SU-DHL-6 (cell line): ENCODE measurements around the gene HECTD2.
"Not testable (repeated sequence)": the region's sequence is repeated elsewhere in the genome, so short reads cannot be mapped to it uniquely, and the experiment has no call there.

Source experiments
- H2AFZ ChIP-seq: fragments of 200-600 bp; sonication (generic); 2 replicates; pipeline ENCODE4 v1.6.1; 2014; ENCODE audit warnings: low read depth, mild to moderate bottlenecking, moderate library complexity, mixed read lengths, antibody characterized with exemption, low read length; ENCODE audit not compliant: severe bottlenecking
- H3F3A ChIP-seq: fragments of 200-600 bp; shearing (Covaris generic); 2 replicates; pipeline ENCODE4 v1.6.0; 2016; ENCODE audit warnings: antibody characterized with exemption, mild to moderate bottlenecking; ENCODE audit not compliant: insufficient read depth
- H3K27ac ChIP-seq: fragments of 200-600 bp; sonication (generic); 2 replicates; pipeline ENCODE4 v1.5.1; 2016; ENCODE audit warnings: low read depth, mild to moderate bottlenecking, low read length, moderate library complexity, mixed read lengths
- H3K27me3 ChIP-seq: fragments of 200-600 bp; sonication (generic), shearing (Covaris generic); 2 replicates; pipeline ENCODE4 v1.6.0; 2014; ENCODE audit warnings: mild to moderate bottlenecking, low read length
- H3K36me3 ChIP-seq: fragments of 200-600 bp; sonication (generic); 2 replicates; pipeline ENCODE4 v1.6.1; 2014; ENCODE audit warnings: mild to moderate bottlenecking, low read length, mixed read lengths
- H3K4me2 ChIP-seq: fragments of 300-600, 200-600 bp; shearing (Covaris generic), sonication (generic); 2 replicates; pipeline ENCODE4 v1.6.0; 2014; ENCODE audit warnings: low read length, low read depth, mild to moderate bottlenecking; ENCODE audit not compliant: poor library complexity, severe bottlenecking
- H3K4me3 ChIP-seq: fragments of 200-600 bp; sonication (generic); 2 replicates; pipeline ENCODE4 v1.5.1; 2014; ENCODE audit warnings: antibody characterized with exemption, low read length, mild to moderate bottlenecking, mixed read lengths; ENCODE audit not compliant: insufficient read depth, poor library complexity, severe bottlenecking
- H3K79me2 ChIP-seq: fragments of 200-600 bp; sonication (generic); 2 replicates; pipeline ENCODE4 v1.6.1; 2014; ENCODE audit warnings: mild to moderate bottlenecking, low read length, moderate library complexity; ENCODE audit not compliant: insufficient read depth
- H3K9ac ChIP-seq: fragments of 200-600 bp; sonication (generic); 2 replicates; pipeline ENCODE4 v1.7.0; 2014; ENCODE audit warnings: mild to moderate bottlenecking, low read length
- H3K9me2 ChIP-seq: fragments of 200-600 bp; sonication (generic); replicated peaks from 2 replicates; pipeline ENCODE4 v1.6.1; 2014; ENCODE audit warnings: low read length; ENCODE audit not compliant: insufficient read depth
- H3K9me3 ChIP-seq: fragments of 200-600 bp; sonication (generic); 2 replicates; pipeline ENCODE4 v1.6.1; 2014; ENCODE audit warnings: low read length, mixed read lengths; ENCODE audit not compliant: insufficient read depth
- H4K20me1 ChIP-seq: fragments of 200-600 bp; sonication (generic); 2 replicates; pipeline ENCODE4 v1.6.1; 2014; ENCODE audit warnings: low read depth, mild to moderate bottlenecking, antibody characterized with exemption, low read length, moderate library complexity, mixed read lengths
- CTCF ChIP-seq: fragments of 200-600 bp; sonication (generic); IDR thresholded peaks from one replicate; pipeline ENCODE4 v1.5.1; 2017; ENCODE audit warnings: antibody characterized with exemption, mild to moderate bottlenecking, low read length, moderate library complexity; ENCODE audit not compliant: insufficient read depth, poor library complexity, severe bottlenecking
- EZH2phosphoT487 ChIP-seq: fragments of 200-600 bp; sonication (generic), shearing (Covaris generic); conservative IDR thresholded peaks from 2 replicates; pipeline ENCODE4 v1.6.1; 2018; ENCODE audit warnings: mild to moderate bottlenecking, antibody characterized with exemption, low read length, moderate library complexity, mixed read lengths

HECTD2 gene

GRCh38 chr10:91369978-91370589 is 40.1 kb upstream of the HECTD2 start:
- not testable (repeated sequence) for H3K27ac ChIP-seq, H3K4me3 ChIP-seq, H3K79me2 ChIP-seq, H3K27me3 ChIP-seq, H2AFZ ChIP-seq, H4K20me1 ChIP-seq, H3K9me3 ChIP-seq, H3K9ac ChIP-seq, H3F3A ChIP-seq, H3K36me3 ChIP-seq, H3K9me2 ChIP-seq, H3K4me2 ChIP-seq
- TF ChIP-seq CTCF, result peak; percentile 14

GRCh38 chr10:91374052-91374451 is 36.1 kb upstream of the HECTD2 start:
- H3K9me3 ChIP-seq, result peaks cover 6% of the 10 kb centered on the region; the same call in 1 of the 2 replicates
- 0 out of 2 replicates have a peak, but pooled peaks cover 3% of the 10 kb centered on the region for H3K36me3 ChIP-seq
- H3F3A ChIP-seq, result no peaks in the 10 kb centered on the region
- H3K27me3 ChIP-seq, result no peaks in the 10 kb centered on the region
- no peak overlapping the region for H2AFZ ChIP-seq
- no peaks in the 10 kb centered on the region for H4K20me1 ChIP-seq
- TF ChIP-seq EZH2phosphoT487, result no peak
- H3K4me3 ChIP-seq, result no peak overlapping the region
- no peak overlapping the region for H3K9ac ChIP-seq
- H3K9me2 ChIP-seq, result no peaks in the 10 kb centered on the region
- H3K27ac ChIP-seq, result no peak overlapping the region
- no peak overlapping the region for H3K4me2 ChIP-seq
- H3K79me2 ChIP-seq, result no peaks in the 10 kb centered on the region

GRCh38 chr10:91378061-91378460 is 32.1 kb upstream of the HECTD2 start:
- no peak for TF ChIP-seq EZH2phosphoT487
- no peak for TF ChIP-seq CTCF
- no peak overlapping the region for H2AFZ ChIP-seq
- H3K4me2 ChIP-seq, result no peak overlapping the region

GRCh38 chr10:91380873-91381256 is 29.3 kb upstream of the HECTD2 start:
- Histone ChIP-seq H3K9ac (no peak overlapping the region), H3K4me3 (no peak overlapping the region), H2AFZ (no peak overlapping the region), H3K9me3 (0 out of 2 replicates have a peak, but pooled peaks cover 6% of the 10 kb centered on the region), H3F3A (no peaks in the 10 kb centered on the region), H3K4me2 (no peak overlapping the region), H3K9me2 (no peaks in the 10 kb centered on the region), H3K27ac (no peak overlapping the region), H3K27me3 (no peaks in the 10 kb centered on the region), H3K36me3 (no peaks in the 10 kb centered on the region), H4K20me1 (no peaks in the 10 kb centered on the region), H3K79me2 (no peaks in the 10 kb centered on the region)
- TF ChIP-seq EZH2phosphoT487 (no peak), CTCF (no peak)

More at GRCh38 chr10:91378061-91378460, 32.1 kb upstream of the HECTD2 start:
- Histone ChIP-seq H3K9ac (no peak overlapping the region), H3K27me3 (no peaks in the 10 kb centered on the region), H4K20me1 (no peaks in the 10 kb centered on the region), H3F3A (no peaks in the 10 kb centered on the region), H3K9me2 (no peaks in the 10 kb centered on the region), H3K27ac (no peak overlapping the region), H3K9me3 (peaks cover 6% of the 10 kb centered on the region; the same call in 1 of the 2 replicates), H3K36me3 (0 out of 2 replicates have a peak, but pooled peaks cover 3% of the 10 kb centered on the region), H3K4me3 (no peak overlapping the region), H3K79me2 (no peaks in the 10 kb centered on the region)
